GM19023 (cell line): Measurements from ENCODE around the gene PCDHGC5.

Source experiments
- ATAC-seq: cut with Tn5 transposase; IDR thresholded peaks from one replicate; pipeline ENCODE4 v1.9.1; 2021; ENCODE audit warnings: mild to moderate bottlenecking, moderate library complexity; ENCODE audit not compliant: unreplicated experiment

PCDHGC5 gene

DNA sequence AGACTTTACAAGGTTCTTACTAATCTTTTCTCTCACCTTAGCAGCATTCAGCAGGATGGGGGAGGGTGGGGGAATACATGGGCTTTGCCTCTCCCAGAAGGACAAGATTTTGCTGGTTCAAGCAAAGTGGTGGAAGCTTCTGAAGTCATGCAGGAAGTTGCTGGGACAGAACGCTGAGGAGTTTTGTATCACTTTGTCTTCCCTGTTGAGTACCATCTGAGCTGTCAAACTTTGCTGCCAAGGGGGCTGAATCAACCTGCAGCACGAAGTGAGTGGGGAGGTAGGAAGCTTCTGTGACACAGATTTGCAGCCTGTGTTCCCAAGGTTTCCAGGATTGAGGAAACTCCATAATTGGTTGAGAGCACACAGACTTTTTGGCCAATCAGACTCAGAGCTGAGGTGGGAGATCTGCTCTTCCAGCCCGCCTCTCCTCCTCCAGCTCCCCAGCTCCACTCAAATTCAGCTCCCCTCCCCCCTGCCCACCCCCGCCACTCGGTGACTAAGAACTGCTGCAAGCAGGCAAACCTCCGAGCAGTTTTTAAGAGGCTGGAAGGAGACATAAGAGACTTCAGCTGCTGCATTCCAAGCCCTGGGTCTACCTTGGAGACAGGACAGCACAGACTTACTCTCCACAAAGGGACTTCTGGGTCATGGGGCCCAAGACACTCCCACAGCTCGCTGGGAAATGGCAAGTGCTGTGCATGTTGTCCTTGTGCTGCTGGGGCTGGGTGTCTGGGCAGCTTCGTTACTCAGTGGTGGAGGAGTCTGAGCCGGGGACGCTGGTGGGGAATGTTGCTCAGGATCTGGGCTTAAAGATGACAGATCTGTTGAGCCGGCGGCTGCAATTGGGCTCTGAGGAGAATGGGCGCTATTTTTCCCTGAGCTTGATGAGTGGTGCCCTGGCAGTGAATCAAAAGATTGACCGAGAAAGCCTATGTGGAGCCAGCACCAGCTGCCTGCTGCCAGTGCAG is at the start of gene PCDHGC5:
Gene PCDHGC5, plus strand, starts transcription at position 491 of the 971 bp plus-strand sequence. Its CDS starts 160 bp downstream, at position 651.
- ATAC-seq = no peak

DNA sequence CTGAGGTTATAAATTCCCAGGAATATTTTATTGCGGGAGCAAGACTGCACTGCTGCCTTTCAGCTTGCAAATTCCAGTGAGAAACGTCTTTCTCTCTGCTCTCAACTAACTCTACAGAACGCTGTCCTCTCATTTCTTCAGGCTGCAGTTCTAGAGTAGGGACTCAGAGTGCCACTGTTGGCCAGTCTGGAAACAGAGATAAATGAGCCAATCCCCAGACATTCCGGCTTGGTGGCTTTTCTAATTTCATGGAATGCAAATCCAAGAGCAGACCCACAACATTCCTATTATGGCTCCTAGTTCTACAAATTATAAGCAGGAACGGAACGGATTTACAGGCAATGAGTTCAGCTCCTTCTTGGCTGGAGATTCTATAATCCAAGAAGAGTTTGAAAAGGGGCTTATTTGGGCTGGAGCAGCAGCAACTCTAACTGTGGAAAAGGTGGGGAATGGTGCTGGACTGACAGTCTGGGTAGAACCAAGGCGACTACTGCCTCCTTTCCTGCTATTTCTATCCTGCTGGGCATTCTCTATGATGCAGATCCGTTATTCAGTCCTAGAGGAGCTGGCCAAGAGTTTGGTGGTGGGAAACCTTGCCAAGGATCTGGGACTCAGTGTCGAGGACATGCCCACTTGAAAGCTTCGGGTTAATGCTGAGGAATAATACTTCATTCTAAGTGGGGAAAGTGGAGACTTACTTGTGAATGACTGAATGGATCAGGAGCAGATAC is 49.3 kb upstream of the PCDHGC5 start:
- ATAC-seq = no peak

DNA sequence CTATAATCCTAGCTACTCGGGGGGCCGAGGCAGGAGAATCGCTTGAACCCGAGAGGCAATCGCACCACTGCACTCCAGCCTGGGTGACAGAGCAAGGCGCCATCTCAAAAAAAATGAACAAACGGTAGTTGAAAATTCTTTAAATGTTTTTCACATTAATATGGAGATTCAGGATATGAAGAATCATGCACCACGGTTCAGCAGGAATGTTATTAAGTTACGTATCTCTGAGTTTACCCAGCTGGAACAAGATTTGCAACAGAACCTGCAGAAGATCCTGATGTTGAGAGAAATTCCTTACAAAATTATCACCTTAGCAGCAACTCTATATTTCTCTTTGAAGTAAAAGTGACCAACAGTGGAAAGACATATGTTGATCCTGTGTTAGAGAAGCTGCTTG is 48.5 kb upstream of the PCDHGC5 start:
- ATAC-seq = no peak

DNA sequence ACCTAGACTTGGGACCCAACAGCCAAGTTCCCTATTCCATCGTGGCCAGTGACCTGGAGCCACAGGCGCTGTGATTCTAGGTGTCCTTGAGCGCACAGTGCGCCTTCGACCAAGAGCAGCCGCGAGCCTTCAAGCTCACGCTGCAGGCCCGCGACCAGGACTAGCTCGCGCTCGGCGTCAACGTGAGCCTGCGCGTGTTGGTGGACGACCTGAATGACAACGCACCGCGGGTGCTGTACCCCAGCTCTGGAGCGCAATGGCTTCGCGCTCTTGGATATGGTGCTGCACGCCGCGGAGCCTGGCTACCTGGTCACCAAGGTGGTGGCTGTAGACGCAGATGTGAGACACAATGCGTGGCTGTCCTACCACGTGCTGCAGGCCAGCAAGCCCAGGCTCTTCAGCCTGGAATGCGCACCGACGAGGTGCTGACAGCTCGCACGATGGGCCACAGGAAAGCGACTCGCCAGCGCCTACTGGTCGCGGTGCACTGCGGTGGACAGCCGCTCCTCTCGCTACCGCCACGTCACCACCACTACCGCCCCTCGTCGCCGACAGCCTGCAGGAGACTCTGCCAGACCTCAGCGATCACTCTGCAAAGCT is 47.2 kb upstream of the PCDHGC5 start:
- no peak for ATAC-seq

DNA sequence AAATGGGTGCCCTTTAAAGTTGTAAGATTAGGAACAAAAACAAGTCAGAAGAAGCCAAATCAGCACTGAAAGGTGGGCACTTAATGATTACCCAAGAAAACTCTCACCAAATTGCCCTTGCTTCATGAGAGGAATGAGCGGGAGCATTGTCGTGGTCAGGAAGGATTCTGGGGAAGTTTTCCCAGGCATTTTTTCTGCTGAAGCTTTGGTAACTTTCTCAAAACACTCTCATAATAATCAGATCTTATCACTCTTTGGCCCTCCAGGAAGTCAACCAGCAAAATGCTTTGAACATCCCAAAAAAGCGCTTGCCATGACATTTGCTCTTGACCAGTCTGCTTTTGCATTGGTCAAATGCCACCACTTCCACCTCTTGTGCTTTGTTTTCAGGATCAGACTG is 23.5 kb upstream of the PCDHGC5 start:
- no peak for ATAC-seq

DNA sequence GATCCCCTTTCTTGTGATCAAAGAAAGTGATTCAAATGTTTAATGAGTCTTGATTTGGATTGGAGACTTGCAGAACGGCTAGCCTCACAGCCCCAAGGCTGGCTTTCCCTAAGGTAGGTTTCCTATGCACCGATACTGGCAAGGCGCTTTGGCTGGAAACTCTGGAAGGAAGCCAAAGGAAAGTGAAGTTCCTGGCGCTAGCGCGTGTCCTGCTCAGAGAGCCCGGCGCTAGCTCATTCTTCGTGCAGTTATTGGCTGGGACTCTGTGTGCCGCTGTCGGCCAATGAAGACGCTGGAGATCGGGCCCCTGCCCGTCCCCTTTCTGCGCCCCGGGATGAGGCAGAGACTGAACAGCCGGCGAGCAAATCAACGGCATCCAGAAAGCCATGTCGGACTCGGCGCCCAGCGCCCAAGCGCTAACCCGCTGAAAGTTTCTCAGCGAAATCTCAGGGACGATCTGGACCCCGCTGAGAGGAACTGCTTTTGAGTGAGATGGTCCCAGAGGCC is 13.2 kb upstream of the PCDHGC5 start, which contains the start of gene PCDHGC3:
Gene PCDHGC3, plus strand, starts transcription at position 342 of the 507 bp plus-strand sequence. Its CDS starts 151 bp downstream, at position 493.
- ATAC-seq = peak; percentile 97

DNA sequence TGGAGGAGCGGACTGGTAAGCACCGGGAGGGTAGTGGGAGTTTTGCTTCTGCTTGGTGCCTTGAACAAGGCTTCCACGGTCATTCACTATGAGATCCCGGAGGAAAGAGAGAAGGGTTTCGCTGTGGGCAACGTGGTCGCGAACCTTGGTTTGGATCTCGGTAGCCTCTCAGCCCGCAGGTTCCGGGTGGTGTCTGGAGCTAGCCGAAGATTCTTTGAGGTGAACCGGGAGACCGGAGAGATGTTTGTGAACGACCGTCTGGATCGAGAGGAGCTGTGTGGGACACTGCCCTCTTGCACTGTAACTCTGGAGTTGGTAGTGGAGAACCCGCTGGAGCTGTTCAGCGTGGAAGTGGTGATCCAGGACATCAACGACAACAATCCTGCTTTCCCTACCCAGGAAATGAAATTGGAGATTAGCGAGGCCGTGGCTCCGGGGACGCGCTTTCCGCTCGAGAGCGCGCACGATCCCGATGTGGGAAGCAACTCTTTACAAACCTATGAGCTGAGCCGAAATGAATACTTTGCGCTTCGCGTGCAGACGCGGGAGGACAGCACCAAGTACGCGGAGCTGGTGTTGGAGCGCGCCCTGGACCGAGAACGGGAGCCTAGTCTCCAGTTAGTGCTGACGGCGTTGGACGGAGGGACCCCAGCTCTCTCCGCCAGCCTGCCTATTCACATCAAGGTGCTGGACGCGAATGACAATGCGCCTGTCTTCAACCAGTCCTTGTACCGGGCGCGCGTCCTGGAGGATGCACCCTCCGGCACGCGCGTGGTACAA is 12.6 kb upstream of the PCDHGC5 start:
- ATAC-seq = peak; percentile 28

DNA sequence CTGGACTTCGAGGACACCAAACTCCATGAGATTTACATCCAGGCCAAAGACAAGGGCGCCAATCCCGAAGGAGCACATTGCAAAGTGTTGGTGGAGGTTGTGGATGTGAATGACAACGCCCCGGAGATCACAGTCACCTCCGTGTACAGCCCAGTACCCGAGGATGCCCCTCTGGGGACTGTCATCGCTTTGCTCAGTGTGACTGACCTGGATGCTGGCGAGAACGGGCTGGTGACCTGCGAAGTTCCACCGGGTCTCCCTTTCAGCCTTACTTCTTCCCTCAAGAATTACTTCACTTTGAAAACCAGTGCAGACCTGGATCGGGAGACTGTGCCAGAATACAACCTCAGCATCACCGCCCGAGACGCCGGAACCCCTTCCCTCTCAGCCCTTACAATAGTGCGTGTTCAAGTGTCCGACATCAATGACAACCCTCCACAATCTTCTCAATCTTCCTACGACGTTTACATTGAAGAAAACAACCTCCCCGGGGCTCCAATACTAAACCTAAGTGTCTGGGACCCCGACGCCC is 11.8 kb upstream of the PCDHGC5 start:
- no peak for ATAC-seq

DNA sequence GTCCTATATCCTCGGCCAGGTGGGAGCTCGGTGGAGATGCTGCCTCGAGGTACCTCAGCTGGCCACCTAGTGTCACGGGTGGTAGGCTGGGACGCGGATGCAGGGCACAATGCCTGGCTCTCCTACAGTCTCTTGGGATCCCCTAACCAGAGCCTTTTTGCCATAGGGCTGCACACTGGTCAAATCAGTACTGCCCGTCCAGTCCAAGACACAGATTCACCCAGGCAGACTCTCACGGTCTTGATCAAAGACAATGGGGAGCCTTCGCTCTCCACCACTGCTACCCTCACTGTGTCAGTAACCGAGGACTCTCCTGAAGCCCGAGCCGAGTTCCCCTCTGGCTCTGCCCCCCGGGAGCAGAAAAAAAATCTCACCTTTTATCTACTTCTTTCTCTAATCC is 11.1 kb upstream of the PCDHGC5 start:
- no peak for ATAC-seq

DNA sequence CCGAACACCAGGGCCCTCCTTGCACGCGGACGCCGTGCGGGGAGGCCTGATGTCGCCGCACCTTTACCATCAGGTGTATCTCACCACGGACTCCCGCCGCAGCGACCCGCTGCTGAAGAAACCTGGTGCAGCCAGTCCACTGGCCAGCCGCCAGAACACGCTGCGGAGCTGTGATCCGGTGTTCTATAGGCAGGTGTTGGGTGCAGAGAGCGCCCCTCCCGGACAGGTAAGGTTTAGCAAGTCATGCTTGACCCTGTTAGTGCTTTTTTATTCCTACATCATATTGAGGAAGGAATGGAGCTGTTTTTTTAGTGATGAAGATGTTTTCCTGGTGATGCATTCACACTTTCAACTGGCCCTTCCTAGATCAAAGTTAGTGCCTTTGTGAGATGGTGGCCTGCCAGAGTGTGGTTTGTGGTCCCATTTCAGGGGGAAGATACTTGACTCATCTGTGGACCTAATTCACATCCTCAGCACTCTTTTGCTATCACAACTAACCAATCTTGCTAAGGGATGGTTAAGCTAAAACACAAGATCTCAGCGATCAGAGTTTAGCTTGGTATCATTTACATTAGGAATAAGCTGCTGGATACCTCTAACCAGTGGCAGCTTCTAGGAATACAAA is 10.4 kb upstream of the PCDHGC5 start:
- ATAC-seq = no peak

DNA sequence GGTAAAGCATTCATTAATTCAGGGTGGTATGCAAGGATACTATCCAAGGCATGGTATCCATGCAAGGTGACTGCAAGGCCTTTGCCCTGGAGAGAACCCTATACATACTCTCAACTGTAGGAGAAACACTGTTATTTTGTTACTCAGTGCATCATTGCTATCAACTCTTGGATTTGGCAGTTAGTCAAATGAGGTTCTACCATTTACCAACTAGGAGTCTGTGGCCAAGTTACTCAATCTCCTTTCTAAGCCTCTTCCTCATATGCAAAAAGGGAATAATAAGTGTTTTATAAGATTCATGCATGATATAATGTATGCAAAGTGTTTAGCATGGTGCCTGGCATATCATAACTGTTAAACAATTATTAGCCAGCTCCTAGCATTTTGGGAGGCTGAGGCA is 9.1 kb upstream of the PCDHGC5 start:
- ATAC-seq = no peak

DNA sequence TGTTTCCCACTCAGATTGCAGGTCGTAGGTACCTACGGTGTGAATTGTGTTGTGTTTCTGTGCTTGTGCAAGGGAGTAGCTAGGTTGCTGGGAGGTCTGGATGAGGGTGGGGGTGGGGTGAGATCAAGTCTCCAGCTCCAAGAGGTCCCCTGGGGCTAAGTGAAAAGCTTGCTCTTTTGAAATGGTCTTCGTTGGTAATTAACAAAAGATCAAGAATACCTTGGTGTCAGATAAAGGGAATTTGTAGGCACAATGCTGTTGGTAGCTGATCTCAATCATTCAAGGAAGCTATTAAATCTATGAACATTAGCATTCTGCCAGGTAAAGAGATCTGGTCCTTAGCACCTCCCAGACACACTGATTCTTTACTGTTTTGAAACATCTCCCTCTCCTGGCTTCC is 5.0 kb upstream of the PCDHGC5 start:
- ATAC-seq = no peak

DNA sequence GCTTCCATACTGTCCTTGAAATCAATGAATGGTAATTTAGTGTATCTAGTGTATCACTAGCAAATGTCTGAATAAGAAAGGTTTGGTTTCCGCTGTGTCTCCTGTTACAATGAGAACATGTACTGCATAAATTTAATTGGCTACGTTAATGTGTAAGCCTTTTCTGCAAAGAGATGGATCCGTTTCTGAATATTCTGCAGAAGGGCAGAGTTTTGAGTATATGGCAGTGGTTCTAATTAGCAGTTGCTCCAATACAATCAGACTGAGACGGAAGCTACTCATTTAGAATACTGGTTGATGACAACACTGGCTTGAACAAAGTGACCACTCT is 4.6 kb upstream of the PCDHGC5 start:
- ATAC-seq = no peak

DNA sequence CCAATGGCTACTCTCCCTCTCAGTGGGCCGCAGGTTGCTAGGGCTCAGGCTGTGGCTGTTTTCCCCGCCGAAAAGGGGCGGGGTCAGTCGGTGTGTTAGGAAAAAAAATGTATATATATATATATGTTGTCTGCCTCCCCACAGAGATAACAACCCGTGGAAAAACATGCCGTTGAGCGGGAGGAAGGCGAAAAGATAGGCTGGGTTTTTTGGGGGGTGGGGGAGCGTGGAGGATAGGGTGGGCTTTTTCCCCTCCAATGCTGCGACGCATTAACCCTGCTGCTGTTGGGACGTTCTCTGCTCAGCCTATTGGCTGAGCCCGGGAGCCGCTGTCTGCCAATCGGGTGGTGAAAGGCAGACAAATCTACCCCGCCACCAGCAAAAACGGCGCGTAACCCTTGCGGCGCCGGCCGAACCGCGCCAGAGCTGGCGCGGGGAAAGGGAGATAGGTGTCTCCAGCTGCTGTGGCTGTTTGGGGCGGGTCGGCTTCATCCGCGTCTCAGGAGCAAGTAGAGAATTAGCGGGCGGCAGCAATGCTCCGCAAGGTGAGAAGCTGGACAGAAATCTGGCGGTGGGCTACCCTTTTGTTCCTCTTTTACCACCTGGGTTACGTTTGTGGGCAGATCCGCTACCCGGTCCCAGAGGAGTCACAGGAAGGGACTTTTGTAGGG is 4.1 kb upstream of the PCDHGC5 start, which contains the start of gene PCDHGC4:
Gene PCDHGC4, plus strand, starts transcription at position 390 of the 671 bp plus-strand sequence. Its CDS starts 144 bp downstream, at position 534.
- no peak for ATAC-seq

DNA sequence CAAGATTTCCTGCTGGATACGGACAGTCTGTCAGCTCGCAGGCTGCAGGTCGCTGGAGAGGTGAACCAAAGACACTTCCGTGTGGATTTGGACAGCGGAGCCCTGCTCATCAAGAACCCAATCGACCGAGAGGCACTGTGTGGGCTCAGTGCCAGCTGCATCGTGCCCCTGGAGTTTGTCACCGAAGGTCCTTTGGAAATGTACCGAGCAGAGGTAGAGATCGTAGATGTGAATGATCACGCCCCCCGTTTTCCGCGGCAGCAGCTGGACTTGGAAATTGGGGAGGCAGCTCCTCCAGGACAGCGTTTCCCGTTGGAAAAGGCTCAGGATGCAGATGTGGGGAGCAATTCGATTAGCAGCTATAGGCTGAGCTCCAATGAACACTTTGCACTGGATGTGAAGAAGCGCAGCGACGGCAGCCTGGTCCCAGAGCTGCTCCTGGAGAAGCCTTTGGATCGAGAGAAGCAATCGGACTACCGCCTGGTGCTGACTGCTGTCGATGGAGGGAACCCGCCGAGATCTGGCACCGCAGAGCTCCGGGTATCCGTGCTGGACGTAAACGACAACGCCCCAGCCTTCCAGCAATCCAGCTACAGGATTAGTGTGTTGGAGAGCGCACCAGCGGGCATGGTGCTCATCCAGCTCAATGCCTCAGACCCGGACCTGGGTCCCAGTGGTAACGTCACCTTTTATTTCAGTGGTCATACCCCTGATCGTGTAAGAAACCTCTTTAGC is 3.4 kb upstream of the PCDHGC5 start:
- ATAC-seq = no peak

DNA sequence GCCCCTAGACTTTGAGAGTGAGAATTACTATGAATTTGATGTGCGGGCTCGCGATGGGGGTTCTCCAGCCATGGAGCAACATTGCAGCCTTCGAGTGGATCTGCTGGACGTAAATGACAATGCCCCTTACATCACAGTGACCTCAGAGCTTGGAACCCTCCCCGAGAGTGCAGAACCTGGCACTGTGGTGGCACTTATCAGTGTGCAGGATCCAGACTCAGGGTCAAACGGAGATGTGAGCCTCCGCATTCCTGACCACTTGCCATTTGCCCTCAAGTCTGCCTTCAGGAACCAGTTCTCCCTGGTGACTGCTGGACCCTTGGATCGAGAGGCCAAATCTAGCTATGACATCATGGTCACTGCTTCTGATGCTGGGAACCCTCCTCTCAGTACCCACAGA is 2.8 kb upstream of the PCDHGC5 start:
- no peak for ATAC-seq

DNA sequence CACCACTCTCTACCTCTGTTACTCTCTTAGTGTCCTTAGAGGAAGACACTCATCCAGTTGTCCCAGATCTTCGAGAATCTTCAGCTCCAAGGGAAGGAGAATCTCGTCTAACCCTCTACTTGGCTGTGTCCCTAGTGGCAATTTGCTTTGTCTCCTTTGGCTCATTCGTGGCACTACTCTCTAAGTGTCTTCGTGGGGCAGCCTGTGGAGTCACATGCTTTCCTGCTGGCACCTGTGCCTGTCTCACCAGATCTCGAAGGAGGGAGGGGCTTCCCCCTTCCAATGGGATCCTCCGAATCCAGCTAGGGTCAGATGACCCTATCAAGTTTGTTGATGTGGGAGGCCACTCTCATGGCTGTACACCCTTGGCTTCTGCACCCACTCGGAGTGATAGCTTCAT is 1.8 kb upstream of the PCDHGC5 start:
- no peak for ATAC-seq

DNA sequence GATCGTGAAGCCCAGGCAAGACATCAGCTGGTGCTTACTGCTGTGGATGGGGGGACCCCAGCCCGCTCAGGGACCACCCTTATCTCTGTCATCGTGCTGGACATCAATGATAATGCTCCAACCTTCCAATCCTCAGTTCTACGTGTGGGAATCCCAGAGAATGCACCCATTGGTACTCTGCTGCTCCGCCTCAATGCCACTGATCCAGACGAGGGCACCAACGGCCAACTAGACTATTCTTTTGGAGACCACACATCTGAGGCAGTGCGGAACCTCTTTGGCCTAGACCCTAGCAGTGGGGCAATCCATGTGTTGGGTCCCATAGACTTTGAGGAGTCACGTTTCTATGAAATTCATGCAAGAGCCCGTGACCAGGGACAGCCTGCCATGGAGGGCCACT is 960 bp downstream of the PCDHGC5 start:
- no peak for ATAC-seq

DNA sequence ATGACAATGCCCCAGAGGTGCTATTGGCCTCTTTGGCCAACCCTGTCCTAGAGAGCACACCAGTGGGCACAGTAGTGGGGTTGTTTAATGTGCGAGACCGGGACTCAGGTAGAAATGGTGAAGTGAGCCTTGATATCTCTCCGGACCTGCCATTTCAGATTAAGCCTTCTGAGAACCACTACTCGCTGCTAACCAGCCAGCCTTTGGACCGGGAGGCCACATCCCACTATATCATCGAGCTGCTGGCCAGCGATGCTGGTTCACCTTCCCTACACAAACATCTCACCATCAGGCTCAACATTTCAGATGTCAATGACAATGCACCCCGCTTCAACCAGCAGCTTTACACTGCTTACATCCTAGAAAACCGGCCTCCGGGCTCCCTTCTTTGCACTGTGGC is 1.4 kb downstream of the PCDHGC5 start:
- ATAC-seq = no peak
